ENCODE data around the gene CFHR4.
"Not testable (repeated sequence)": the region's sequence is repeated elsewhere in the genome, so short reads cannot be mapped to it uniquely, and the experiment has no call there.

Gene CFHR4

DNA sequence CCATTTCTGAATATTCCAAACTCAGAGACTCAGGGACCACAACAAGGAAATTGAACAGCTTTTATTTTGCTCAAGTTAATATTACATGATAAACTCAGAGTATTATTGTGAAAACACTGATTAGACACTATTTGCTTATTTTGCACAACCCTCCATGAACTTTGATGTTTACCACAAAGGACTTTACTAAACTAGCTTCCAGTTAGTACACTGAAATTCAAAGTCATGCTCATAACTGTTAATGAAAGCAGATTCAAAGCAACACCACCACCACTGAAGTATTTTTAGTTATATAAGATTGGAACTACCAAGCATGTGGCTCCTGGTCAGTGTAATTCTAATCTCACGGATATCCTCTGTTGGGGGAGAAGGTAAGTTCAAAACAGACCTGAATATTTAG, 55.7 kb downstream of the CFHR4 start, which contains the start of gene CFHR2:
Gene CFHR2, plus strand, starts transcription at position 171 of the 400 bp plus-strand sequence. Its CDS starts 143 bp downstream, at position 314.
- not testable (repeated sequence) for DNase-seq

DNA sequence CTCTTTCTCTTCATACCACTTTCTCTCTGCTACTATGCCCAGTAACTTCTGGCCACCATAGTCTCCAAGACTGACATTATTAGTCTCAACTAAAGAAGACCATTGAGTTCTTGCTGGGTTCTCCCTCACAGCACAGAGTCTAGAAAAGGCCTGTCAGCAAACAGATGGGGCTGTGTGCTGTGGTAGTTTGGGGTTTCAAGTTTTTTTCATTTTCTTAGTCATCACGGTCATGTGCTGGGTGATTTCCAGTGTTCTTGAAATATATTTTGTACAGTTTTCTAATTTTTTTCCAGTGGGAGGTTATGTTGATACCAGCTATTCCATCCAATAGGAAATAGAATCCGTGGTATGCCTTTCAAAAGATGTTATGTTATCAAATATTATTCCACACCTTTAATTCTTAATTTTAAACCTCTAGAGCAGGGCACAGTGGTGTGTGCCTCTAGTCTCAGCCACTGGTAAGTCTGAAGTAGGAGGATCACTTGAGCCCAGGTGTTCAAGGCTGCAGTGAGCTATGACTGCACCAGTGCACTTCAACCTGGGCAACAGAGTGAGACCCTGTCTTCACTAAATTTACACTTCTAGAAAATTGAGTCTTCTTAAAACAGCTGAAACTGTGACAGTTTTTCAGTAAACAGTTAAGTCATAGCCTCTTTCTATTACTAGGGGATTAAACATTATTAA, 64.0 kb downstream of the CFHR4 start:
- no peak for DNase-seq

GRCh38 chr1:196954778-196955177, 66.9 kb downstream of the CFHR4 start:
- no peak for DNase-seq

GRCh38 chr1:196955926-196956325, 68.1 kb downstream of the CFHR4 start:
- no peak for DNase-seq

GRCh38 chr1:196960854-196961253, 73.0 kb downstream of the CFHR4 start:
- no peak for DNase-seq
